GM21381 (cell line): ENCODE data around the gene TCF12.

Experiments
- ATAC-seq: cut with Tn5 transposase; IDR thresholded peaks from one replicate; pipeline ENCODE4 v1.9.1; 2021; ENCODE audit warnings: mild to moderate bottlenecking, moderate library complexity; ENCODE audit not compliant: unreplicated experiment

The TCF12 gene

DNA sequence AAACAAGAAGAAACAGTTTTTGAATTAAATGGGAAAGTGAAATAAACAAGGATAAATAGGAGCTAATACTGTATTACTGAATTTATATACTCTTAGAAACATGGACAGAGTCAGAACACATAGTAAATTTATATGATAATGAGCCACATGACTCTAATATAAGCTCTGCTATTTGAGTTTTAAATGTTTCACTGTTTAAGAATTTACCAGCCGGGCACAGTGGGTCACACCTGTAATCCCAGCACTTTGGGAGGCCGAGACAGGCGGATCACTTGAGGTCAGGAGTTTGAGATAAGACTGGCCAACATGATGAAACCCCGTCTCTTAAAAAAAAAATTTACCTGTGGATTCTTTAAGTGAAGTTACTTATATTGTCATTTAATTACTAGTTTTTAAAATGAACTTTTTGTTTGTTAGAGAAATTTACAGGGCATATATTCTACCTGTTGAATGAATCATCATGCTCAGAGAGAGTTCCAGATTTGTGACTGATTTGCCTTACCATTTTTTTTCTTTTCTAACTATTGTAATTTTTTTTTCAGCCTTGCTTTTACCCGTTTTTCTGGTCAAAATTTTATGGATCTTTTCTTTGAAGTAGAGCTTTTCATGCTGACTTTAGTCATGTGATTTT lies 125.7 kb downstream of the TCF12 start:
- ATAC-seq, result no peak

DNA sequence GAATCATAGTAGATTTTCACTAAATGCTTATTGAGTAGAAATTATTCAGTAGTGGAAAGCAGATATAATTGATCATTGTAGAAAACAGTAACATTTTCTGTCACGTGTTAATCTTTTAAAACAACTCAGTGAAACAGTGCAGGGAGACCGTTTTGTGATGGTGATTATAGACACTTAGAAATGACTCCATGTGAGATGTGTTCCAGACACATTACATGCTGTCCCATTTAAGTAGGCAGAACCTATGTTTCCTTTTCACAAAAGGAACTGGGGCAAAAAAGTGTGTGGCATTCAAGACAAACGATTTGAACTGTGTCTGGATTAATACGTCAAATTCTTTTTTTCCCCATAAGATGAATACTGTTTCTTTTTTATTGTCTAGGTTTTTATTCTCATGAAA lies 126.5 kb downstream of the TCF12 start:
- no peak for ATAC-seq

GRCh38 chr15:57045741-57046382 lies 127.4 kb downstream of the TCF12 start:
- peak; percentile 89 for ATAC-seq

DNA sequence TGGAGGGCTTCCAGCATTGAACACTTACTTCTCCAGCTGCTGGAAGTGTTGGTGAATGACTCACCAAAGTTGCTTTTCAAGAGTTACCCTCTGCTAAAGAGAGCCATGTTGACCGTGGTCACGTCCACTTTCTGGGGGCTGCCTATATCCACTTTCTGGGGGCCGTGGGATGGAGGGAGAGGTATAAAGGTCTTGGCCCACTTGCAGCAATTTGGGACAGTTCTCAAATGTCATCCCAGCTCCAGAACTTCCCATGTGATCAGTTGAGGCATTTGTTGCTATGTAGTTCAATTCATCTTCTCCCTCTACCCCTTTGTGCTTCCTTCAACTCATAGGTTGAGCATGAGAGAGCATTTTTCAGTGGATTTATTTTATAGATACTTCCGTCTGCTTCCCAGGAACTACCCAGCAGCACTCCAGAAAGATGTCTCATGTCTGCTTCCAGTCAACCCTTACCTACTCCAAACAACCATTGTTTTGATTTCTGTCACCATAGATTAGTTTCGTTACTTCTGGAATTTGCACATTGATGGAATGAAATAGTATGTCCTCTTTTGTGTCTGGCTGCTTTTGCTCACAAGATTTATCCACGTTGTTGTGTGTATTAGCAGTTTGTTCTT lies 130.6 kb downstream of the TCF12 start:
- no peak for ATAC-seq

DNA sequence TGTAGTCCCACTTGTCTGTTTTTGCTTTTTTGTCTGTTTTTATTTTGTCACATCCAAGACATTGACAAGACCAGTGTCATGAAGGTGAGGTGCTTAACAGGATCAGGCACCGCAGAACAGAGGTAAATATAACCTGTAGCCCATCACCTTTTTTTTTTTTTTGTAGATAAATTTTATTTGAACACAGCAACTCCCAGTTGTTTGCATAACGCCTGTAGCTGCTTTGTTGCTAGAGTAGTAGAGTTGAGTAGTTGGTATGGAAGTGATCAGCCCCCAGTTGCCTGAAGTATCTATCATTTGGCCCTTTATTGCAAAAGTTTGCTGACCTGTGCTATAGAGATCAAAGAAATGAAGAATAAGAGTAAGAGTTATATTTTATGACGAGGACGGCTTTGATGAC lies 135.0 kb downstream of the TCF12 start:
- ATAC-seq, result no peak

GRCh38 chr15:57054204-57054750 lies 135.8 kb downstream of the TCF12 start:
- ATAC-seq, result no peak

DNA sequence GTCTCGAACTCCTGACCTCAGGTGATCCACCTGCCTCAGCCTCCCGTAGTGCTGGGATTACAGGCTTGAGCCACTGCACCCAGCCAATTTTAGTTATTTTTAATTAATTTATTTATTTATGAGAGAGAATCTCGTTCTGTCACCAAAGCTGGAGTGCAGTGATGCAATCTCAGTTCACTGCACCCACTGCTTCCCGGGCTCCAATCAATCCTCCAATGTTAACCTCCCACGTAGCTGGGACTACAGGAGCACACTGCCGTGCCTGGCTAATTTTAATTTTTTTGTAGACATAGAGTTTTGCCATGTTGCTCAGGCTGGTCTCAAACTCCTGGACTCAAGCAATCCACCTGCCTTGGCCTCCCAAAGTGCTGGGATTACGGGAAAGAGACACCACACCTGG lies 137.9 kb downstream of the TCF12 start:
- ATAC-seq, result no peak

GRCh38 chr15:57057134-57057930 lies 138.9 kb downstream of the TCF12 start:
- no peak for ATAC-seq

GRCh38 chr15:57059026-57059660 lies 140.7 kb downstream of the TCF12 start:
- ATAC-seq, result no peak

DNA sequence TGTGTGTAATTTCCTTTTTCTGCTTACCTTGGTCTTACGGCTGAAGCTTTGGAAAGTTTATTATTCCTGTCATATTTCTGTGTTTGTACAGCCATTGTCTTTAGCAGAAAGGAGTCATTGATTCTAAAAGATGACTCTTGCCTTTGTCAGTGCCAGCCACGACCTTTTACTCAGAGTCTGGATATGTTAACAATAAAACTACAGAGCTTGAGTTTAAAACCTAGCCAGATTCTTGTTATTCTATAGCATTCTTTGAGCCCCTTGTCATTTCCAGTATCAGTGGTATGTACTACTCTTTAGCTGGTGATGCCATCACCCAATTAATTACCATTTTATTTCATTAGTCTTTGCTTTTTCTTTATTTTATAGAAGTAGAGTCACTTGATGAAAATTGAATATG lies 142.4 kb downstream of the TCF12 start:
- ATAC-seq, result no peak

DNA sequence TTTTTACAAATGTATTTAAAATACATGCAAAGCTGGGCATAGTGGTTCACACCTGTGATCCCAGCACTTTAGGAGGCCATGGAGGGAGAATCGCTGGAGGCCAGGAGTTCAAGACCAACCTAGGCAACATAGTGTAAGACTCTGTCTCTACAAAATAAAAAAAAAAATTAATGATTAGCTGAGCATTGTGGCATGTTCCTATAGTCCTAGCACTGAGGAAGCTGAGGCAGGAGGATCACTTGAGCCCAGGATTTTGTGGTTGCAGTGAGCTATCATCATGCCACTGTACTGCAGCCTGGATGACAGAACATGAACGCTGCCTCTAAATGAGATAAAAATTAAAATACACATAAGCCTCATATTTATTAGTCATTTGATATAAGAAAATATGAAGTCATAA lies 142.8 kb downstream of the TCF12 start:
- no peak for ATAC-seq

- no peak for ATAC-seq
These were observed 143.3 kb downstream of the TCF12 start for GRCh38 chr15:57061696-57062095.

DNA sequence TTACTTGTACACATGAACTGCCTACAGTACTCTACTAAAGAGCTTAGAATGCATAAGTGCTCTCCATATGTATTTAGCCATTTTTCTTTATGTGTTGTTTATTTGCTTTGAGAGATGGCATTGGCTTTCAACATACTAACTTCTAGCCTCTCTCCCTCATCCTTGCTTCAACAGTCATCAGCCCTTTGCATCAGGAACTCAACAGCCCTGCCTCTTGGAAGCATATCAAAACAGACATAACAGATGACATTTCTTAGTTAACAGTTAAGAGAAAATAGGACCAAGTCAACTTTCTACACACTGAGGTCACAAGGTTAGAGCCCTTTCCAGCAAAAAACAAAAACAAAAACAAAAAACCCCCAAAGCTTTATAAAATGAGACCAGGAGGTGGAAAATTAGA lies 145.6 kb downstream of the TCF12 start:
- ATAC-seq, result no peak

- ATAC-seq, result no peak
These were observed 151.0 kb downstream of the TCF12 start for GRCh38 chr15:57069423-57069822.

DNA sequence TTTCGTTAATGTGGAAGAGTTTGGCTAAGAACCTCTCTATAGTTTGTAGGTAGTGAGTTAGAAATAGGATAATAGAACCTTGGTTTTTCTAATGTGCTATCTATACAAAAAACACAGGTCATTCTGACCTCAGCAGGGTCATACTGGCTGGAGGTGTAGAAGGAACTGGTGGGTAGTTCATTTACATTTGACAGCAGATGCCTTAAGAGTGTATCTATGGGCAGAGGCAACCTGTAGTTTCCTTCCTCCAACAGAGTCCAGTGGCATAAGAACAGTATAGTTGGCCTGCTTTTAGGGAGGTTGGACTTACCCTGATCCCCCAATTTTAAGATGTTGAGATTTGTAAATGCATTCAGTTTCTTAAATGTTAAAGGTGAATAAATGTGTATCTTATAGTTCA lies 152.2 kb downstream of the TCF12 start:
- ATAC-seq, result no peak

- no peak for ATAC-seq
These were observed 161.0 kb downstream of the TCF12 start for GRCh38 chr15:57079446-57079845.

GRCh38 chr15:57079931-57080620 lies 161.6 kb downstream of the TCF12 start:
- ATAC-seq, result no peak

GRCh38 chr15:57082054-57082728 lies 163.7 kb downstream of the TCF12 start:
- ATAC-seq, result no peak

- ATAC-seq, result no peak
These were observed 165.7 kb downstream of the TCF12 start for GRCh38 chr15:57084192-57084591.

DNA sequence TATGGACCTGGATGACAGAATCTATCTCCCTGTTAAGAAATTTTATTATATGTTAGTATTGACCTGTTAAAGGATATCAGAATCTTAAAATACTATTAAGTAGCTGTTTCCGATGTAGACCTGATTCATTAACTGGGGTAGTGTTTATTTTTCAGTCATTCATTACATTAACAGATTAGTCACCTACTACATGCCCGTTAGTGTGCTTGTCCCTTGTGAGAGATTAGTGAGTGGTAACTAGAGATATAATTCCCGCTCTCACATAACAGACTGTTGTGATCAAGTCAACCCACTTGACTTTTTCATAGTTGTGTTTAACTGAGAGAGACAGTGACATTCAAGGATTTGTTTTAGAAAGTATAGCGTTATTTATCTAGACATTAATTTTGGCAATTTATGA lies 166.8 kb downstream of the TCF12 start:
- ATAC-seq, result no peak
